ENCODE measurements around the gene KLHL9.

GRCh38 chr9:21294364-21294774, 40.8 kb downstream of the KLHL9 start:
- no peak for TF ChIP-seq CTCF (conservative IDR thresholded peaks at IDR 0.05; ENCODE audit: low read length)
- TF ChIP-seq EZH2phosphoT487 (IDR thresholded peaks at IDR 0.05; ENCODE audit: borderline replicate concordance, low read depth, low read length): no peak

Measured in OCI-LY7 (cell line).